PC-3 (cell line): ENCODE measurements around the gene NFAM1.

ENCODE experiments used
- CTCF ChIP-seq: fragments of 300-600 bp; sonication (generic); conservative IDR thresholded peaks from 2 replicates; pipeline ENCODE4 v1.5.1; 2017; ENCODE audit warnings: antibody characterized with exemption, low read depth, mild to moderate bottlenecking, low read length
- EZH2 ChIP-seq: fragments of 300-600 bp; sonication (generic); IDR thresholded peaks from one replicate; pipeline ENCODE4 v1.6.1; 2017; ENCODE audit warnings: antibody characterized with exemption, mild to moderate bottlenecking, low read length; ENCODE audit not compliant: unreplicated experiment
- EZH2phosphoT487 ChIP-seq: fragments of 300-600 bp; sonication (generic); IDR thresholded peaks from 2 replicates; pipeline ENCODE4 v1.6.1; 2018; ENCODE audit warnings: mild to moderate bottlenecking, antibody characterized with exemption, low read length, borderline replicate concordance

DNA sequence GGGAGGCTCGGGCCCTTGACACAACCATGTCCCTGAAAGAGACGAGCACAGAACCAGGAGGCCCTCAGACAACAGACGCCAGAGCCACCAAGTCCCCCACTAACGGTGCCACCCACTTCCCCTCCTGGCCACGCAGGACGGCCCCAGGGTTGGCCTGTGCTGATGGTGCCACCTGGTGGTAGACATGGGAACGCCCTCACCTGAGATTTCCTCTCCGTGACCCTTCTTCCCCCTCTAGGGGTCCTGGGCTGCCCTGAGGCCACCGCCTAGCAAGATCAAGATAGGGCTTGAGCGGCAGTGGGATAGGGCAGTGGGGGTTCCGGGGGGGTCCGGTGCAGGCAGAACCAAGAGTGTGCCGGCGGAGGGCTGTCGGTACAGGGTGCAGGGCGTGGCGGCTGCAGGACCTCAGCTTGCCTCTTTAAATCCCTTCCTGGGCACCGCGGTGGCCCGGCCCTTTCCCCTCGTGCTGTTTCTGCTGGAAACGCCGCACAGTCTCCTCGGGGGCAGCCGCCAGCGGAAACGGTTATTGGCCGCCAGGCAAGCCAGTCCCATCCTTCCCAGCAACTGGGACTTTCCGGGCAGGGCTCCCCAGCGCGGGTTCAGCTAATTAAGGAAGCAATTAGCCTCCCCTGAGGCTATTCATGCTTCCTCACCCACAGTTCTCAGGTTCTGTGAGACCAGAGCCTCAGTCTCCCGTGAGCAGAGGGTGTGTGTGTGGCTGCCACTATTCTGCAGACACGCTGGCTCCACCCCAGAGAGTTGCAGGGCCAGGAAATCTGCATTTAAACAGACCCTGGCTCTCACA lies 5.5 kb upstream of the NFAM1 start:
- TF ChIP-seq CTCF (peak; percentile 92), EZH2phosphoT487 (no peak), EZH2 (no peak)
